ENCODE measurements around the gene HOXD1.
A peak's percentile ranks its signal among the peaks of the same experiment; 100 is the strongest.

The HOXD1 gene

GRCh38 chr2:176154576-176155252, 33.8 kb upstream of the HOXD1 start:
- DNase-seq = no peak

GRCh38 chr2:176155356-176156044, 33.0 kb upstream of the HOXD1 start:
- DNase-seq = no peak

- no peak for DNase-seq
These were observed 32.1 kb upstream of the HOXD1 start for GRCh38 chr2:176156301-176156806.

- peak; percentile 23 for DNase-seq
These were observed 31.5 kb upstream of the HOXD1 start, which contains the start of gene HOXD3 for GRCh38 chr2:176156807-176157498. Gene HOXD3, plus strand, starts transcription at chr2:176157307. Its CDS starts 11,808 bp downstream, at chr2:176169115.

- DNase-seq = peak; percentile 75
These were observed 30.8 kb upstream of the HOXD1 start for GRCh38 chr2:176157499-176158185.

- DNase-seq = peak; percentile 49
These were observed 30.3 kb upstream of the HOXD1 start for GRCh38 chr2:176158186-176158591.

- DNase-seq = no peak
These were observed 29.4 kb upstream of the HOXD1 start for GRCh38 chr2:176158855-176159662.

GRCh38 chr2:176159663-176160250, 28.7 kb upstream of the HOXD1 start:
- DNase-seq = no peak

GRCh38 chr2:176160251-176160985, 28.1 kb upstream of the HOXD1 start:
- DNase-seq = no peak

GRCh38 chr2:176160986-176161824, 27.3 kb upstream of the HOXD1 start:
- no peak for DNase-seq

GRCh38 chr2:176161825-176162626, 26.4 kb upstream of the HOXD1 start:
- DNase-seq = no peak

GRCh38 chr2:176162911-176163671, 25.4 kb upstream of the HOXD1 start:
- DNase-seq = no peak

GRCh38 chr2:176163672-176164056, 24.8 kb upstream of the HOXD1 start:
- no peak for DNase-seq

GRCh38 chr2:176164201-176164600, 24.3 kb upstream of the HOXD1 start:
- DNase-seq = no peak

- no peak for DNase-seq
These were observed 23.7 kb upstream of the HOXD1 start for GRCh38 chr2:176164611-176165369.

- DNase-seq = no peak
These were observed 23.0 kb upstream of the HOXD1 start for GRCh38 chr2:176165370-176166050.

GRCh38 chr2:176166272-176166671, 22.2 kb upstream of the HOXD1 start:
- DNase-seq = no peak
